ENCODE results near the gene MLIP.

DNA sequence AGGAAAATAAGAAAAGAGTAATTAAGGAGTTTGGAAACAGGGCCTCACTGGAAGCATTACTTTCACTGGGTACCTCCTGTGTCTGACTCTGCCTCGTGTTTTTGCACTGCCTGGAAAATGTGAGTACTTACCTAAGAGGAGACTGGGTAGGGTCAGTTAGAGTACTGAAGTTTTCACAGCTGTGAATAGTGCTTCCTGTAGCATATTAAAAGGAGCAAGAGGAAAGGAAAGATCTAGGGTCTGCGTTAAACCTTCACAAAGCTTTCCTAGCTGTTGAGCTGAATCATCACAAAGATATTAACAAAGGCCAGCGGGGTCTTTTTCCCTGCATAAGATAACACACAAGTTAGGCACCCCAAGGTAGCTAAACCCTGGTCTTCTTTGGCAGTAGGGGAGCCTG lies 82.3 kb downstream of the MLIP start:
- TF ChIP-seq FOXK2 (IDR thresholded peaks at IDR 0.05) = no peak
- no peak for TF ChIP-seq SUZ12 (IDR thresholded peaks at IDR 0.05)
- TF ChIP-seq FOXM1 (IDR thresholded peaks at IDR 0.05; ENCODE audit: borderline replicate concordance) = no peak
- TF ChIP-seq SP1 (IDR thresholded peaks at IDR 0.05) = no peak
- no peak for TF ChIP-seq BHLHE40 (IDR thresholded peaks at IDR 0.05; ENCODE audit: borderline replicate concordance)
- no peak for TF ChIP-seq TARDBP (IDR thresholded peaks at IDR 0.05)
- no peak for TF ChIP-seq ELF4 (IDR thresholded peaks at IDR 0.05)
- no peak for TF ChIP-seq NFRKB (IDR thresholded peaks at IDR 0.05)
- TF ChIP-seq, protein P1, sequence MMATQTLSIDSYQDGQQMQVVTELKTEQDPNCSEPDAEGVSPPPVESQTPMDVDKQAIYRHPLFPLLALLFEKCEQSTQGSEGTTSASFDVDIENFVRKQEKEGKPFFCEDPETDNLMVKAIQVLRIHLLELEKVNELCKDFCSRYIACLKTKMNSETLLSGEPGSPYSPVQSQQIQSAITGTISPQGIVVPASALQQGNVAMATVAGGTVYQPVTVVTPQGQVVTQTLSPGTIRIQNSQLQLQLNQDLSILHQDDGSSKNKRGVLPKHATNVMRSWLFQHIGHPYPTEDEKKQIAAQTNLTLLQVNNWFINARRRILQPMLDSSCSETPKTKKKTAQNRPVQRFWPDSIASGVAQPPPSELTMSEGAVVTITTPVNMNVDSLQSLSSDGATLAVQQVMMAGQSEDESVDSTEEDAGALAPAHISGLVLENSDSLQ (IDR thresholded peaks at IDR 0.05) = no peak
- TF ChIP-seq ZNF384 (IDR thresholded peaks at IDR 0.05) = no peak
- no peak for TF ChIP-seq L3MBTL2 (conservative IDR thresholded peaks at IDR 0.05)
